ENCODE measurements around the gene TRIM9.

TRIM9 gene

GRCh38 chr14:51041883-51042282 is 53.0 kb downstream of the TRIM9 start:
- DNase-seq = no peak

- no peak for DNase-seq
Measured at GRCh38 chr14:51041108-51041531, 53.8 kb downstream of the TRIM9 start.

- DNase-seq = no peak
Measured at GRCh38 chr14:51039252-51039651, 55.7 kb downstream of the TRIM9 start.

GRCh38 chr14:51035611-51036192 is 59.2 kb downstream of the TRIM9 start:
- no peak for DNase-seq

GRCh38 chr14:51028851-51029754 is 65.8 kb downstream of the TRIM9 start:
- no peak for DNase-seq

GRCh38 chr14:51028361-51028760 is 66.5 kb downstream of the TRIM9 start:
- DNase-seq = no peak

GRCh38 chr14:51024377-51024776 is 70.5 kb downstream of the TRIM9 start:
- no peak for DNase-seq

GRCh38 chr14:51023964-51024363 is 70.9 kb downstream of the TRIM9 start:
- no peak for DNase-seq

GRCh38 chr14:51022769-51023168 is 72.1 kb downstream of the TRIM9 start:
- DNase-seq = no peak

GRCh38 chr14:51020024-51020710 is 74.7 kb downstream of the TRIM9 start:
- DNase-seq = no peak

- DNase-seq = no peak
Measured at GRCh38 chr14:51019089-51019488, 75.8 kb downstream of the TRIM9 start.

- DNase-seq = no peak
Measured at GRCh38 chr14:51018521-51018920, 76.4 kb downstream of the TRIM9 start.

GRCh38 chr14:51014625-51015024 is 80.3 kb downstream of the TRIM9 start:
- DNase-seq = peak; percentile 37

GRCh38 chr14:51014086-51014485 is 80.8 kb downstream of the TRIM9 start:
- DNase-seq = peak; percentile 60

- no peak for DNase-seq
Measured at GRCh38 chr14:51012055-51012454, 82.8 kb downstream of the TRIM9 start.

- DNase-seq = no peak
Measured at GRCh38 chr14:51008446-51008845, 86.5 kb downstream of the TRIM9 start.

- peak; percentile 91 for DNase-seq
Measured at GRCh38 chr14:51006781-51007211, 88.1 kb downstream of the TRIM9 start.

- DNase-seq = peak; percentile 16
Measured at GRCh38 chr14:51006324-51006723, 88.6 kb downstream of the TRIM9 start.

GRCh38 chr14:51004801-51005526 is 89.9 kb downstream of the TRIM9 start:
- DNase-seq = peak; percentile 79

GRCh38 chr14:51004352-51004800 is 90.5 kb downstream of the TRIM9 start:
- peak; percentile 60 for DNase-seq

GRCh38 chr14:51002406-51002999 is 92.4 kb downstream of the TRIM9 start:
- no peak for DNase-seq

GRCh38 chr14:51000566-51000965 is 94.3 kb downstream of the TRIM9 start:
- DNase-seq = no peak

Measured in NCI-H82 (cell line).